Muscle layer of colon (tissue), 2 donors: ENCODE measurements around the gene CETN1.

Source experiments
- H3K27ac ChIP-seq: one replicate; pipeline ENCODE4 v1.7.0; 2013; ENCODE audit warnings: low read depth, mild to moderate bottlenecking, low read length, moderate library complexity
- H3K27me3 ChIP-seq, 2 donors: one replicate each; pipeline ENCODE4 v1.7.0; 2013; ENCODE audit warnings: low read length in 2 of 2, mild to moderate bottlenecking in 2 of 2; ENCODE audit not compliant: insufficient read depth in 2 of 2, control insufficient read depth in 1 of 2
- H3K36me3 ChIP-seq: one replicate; pipeline ENCODE4 v1.7.0; 2013; ENCODE audit warnings: mild to moderate bottlenecking, low read length; ENCODE audit not compliant: insufficient read depth
- H3K4me1 ChIP-seq: one replicate; pipeline ENCODE4 v1.7.0; 2013; ENCODE audit warnings: mild to moderate bottlenecking, low read length; ENCODE audit not compliant: insufficient read depth
- H3K4me3 ChIP-seq, 2 donors: one replicate each; pipeline ENCODE4 v1.7.0; 2013; ENCODE audit warnings: low read length in 2 of 2, low read depth in 1 of 2, mild to moderate bottlenecking in 1 of 2, moderate library complexity in 1 of 2
- H3K9ac ChIP-seq: one replicate; pipeline ENCODE4 v1.7.0; 2013; ENCODE audit warnings: low read length
- H3K9me3 ChIP-seq: one replicate; pipeline ENCODE4 v1.7.0; 2013; ENCODE audit warnings: mild to moderate bottlenecking, low read length
- donor health status: abdominal sarcoma.
- donor health status: Adenocarcinoma of cecum.

Gene CETN1

GRCh38 chr18:580154-580553 is at the start of gene CETN1:
TSS of gene CETN1 (plus strand) at chr18:580380. CDS start at chr18:580409, 29 bp downstream.
- Histone ChIP-seq H3K27ac (no peak within 1 kb of the TSS), H3K4me1 (peaks cover 20% of the 10 kb centered on the region), H3K27me3 (no peaks in the 10 kb centered on the region)

DNA sequence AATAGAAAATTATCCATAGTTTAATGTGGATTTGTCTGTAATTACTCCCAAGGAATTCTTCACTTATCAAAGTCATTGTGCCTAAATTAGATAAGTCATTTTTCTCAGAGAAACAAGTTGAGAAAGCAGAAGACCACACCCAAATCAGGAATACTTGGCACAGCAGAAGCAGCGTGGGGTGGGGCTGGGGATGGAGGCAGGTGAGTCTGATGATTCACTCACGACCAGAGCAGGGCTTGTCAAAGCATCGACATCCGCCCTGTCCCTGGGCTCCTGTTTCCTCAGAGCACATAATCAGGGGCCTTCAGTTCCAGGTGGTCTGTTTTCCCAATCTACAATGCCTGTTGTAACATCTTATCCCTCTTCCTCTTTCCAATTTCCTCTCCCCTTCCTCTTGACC is 48.2 kb upstream of the CETN1 start:
- Histone ChIP-seq H3K36me3 (no peaks in the 10 kb centered on the region), H3K27me3 (no peaks in the 10 kb centered on the region), H3K4me1 (no peaks in the 10 kb centered on the region), H3K9ac (no peak overlapping the region), H3K9me3 (no peaks in the 10 kb centered on the region), H3K4me3 (no peak overlapping the region), H3K27ac (no peak overlapping the region)

More at GRCh38 chr18:580154-580553, at the start of gene CETN1:
- Histone ChIP-seq H3K36me3 (no peaks in the 10 kb centered on the region), H3K9ac (no peak within 1 kb of the TSS), H3K4me3 (no peak within 1 kb of the TSS), H3K9me3 (no peaks in the 10 kb centered on the region)

DNA sequence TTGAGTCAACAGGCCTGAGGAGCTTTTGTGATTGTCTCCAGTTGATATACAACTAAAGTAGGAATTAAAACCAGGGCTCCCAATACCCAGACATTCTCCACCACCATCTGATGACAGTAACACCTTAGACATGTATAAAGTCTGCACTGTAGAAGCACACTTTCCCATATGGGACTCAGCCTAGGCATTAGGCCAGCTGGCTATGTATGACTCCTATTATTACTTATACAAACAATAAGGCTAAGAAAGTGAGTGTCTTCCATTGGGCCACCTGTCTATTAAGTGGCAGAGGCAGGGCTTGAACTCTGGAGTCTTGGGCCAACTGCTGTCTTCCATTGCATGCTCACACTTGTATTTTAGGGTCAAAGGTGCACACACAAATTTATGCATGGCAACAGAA is 47.5 kb upstream of the CETN1 start:
- Histone ChIP-seq H3K27me3 (no peaks in the 10 kb centered on the region), H3K9ac (no peak overlapping the region), H3K27ac (no peak overlapping the region), H3K4me3 (no peak overlapping the region), H3K9me3 (no peaks in the 10 kb centered on the region), H3K4me1 (no peaks in the 10 kb centered on the region), H3K36me3 (no peaks in the 10 kb centered on the region)

DNA sequence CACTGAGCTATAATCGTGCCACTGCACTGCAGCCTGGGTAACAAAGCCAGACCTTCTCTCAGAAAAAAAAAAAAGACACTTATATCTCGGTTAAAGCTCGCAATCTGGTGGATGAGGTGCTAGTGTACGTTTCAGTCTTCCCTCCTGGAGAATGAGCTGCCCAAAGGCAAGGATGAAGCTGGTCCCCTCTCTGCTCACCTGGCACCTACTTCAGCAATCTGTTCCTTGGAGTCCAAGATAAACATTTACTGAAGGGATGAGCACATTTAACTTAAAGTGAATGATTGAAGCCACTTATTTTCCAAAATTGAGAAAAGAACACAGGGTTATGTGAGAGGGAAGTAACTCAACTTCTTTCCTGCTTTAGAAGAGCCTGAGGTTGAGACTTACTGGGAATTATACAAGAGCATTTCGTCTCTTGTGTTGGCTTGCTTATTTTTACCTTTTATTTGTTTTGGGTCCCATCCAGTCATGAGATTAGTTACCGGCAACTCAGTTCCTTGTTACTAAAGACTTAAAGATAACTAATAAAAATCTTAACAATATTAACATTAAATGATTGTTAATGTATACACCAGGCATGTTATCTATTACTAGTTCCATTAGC is 46.1 kb upstream of the CETN1 start:
- Histone ChIP-seq H3K36me3 (no peaks in the 10 kb centered on the region), H3K4me1 (no peaks in the 10 kb centered on the region), H3K27ac (no peak overlapping the region), H3K9ac (no peak overlapping the region), H3K4me3 (no peak overlapping the region), H3K27me3 (no peaks in the 10 kb centered on the region), H3K9me3 (no peaks in the 10 kb centered on the region)

DNA sequence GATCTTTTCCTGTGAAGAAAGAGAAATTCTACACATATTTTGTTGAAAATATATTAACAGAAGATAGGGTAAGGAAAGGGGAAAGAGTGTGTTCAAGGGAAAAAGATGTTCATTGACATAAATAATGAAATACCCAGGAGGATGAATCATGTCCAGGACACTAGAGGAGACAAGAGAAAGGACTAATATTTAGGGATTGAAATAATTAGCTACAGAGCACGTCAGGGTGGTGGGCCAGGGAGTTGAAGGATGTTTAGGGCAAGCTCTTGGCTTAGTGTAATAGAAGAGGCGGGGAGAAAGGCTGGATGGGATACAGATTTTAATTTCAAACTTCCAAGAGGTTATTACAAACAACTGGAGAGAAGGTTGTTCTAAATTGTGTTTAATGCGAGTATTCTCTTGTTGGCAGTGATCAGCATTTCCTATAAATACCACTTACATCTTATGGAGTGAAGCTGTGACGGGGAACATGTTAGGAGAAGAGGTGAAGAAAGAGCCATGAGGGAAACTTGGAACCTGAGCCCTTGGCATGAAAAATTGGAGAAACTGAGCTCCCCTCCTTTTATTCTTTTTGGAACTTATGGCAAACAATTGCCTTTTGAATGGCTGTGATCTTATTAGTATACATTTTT is 36.6 kb upstream of the CETN1 start:
- H3K9ac ChIP-seq: no peak overlapping the region
- no peak overlapping the region for H3K27ac ChIP-seq
- no peaks in the 10 kb centered on the region for H3K4me1 ChIP-seq
- no peaks in the 10 kb centered on the region for H3K27me3 ChIP-seq
- H3K4me3 ChIP-seq: no peak overlapping the region
- H3K36me3 ChIP-seq: no peaks in the 10 kb centered on the region
- no peaks in the 10 kb centered on the region for H3K9me3 ChIP-seq

GRCh38 chr18:549967-550366 is 30.2 kb upstream of the CETN1 start:
- H3K4me1 ChIP-seq: no peaks in the 10 kb centered on the region
- H3K9ac ChIP-seq: no peak overlapping the region
- no peaks in the 10 kb centered on the region for H3K9me3 ChIP-seq
- H3K27ac ChIP-seq: no peak overlapping the region
- no peaks in the 10 kb centered on the region for H3K27me3 ChIP-seq
- H3K4me3 ChIP-seq: no peak overlapping the region
- no peaks in the 10 kb centered on the region for H3K36me3 ChIP-seq

- Histone ChIP-seq H3K36me3 (no peaks in the 10 kb centered on the region), H3K27ac (no peak overlapping the region), H3K9ac (no peak overlapping the region), H3K9me3 (no peaks in the 10 kb centered on the region), H3K4me1 (no peaks in the 10 kb centered on the region), H3K27me3 (no peaks in the 10 kb centered on the region), H3K4me3 (no peak overlapping the region)
These were observed 28.6 kb upstream of the CETN1 start for GRCh38 chr18:551404-552061.

DNA sequence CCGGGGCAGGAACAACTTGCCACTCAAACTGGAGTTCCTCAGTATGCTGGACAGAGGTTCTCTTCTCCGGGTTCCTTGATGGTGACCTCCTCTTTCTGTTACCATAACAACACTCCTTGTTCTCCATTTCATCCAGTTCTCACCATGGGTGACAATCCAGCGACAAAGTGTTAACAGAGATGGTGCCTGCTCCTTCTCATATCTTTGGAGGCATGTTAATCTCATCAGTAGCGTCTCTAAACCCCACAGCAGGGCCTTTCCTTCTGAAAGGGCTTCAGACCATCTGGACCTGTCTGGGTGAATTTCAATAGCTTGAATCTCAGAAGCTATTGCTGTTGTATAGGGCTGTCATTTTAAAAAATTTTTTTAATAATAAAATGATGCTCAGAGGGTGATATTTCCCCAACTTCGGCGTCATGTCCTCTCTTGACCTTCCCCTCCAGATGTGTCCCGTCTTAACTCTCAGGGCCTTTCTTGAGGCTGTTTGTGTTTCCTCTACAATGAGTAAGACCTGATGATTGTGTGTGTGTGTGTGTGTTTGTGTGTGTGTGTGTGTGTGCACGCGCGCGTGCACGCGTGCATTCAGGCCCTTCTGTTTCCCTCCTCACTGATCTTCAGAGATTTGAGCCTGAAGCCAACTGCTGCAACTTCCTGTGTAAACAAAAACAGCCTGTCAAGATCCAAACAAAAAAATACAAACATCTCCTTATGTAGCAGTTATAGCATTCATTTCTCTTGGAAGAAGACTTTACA is 24.3 kb upstream of the CETN1 start:
- H3K9ac ChIP-seq: no peak overlapping the region
- no peaks in the 10 kb centered on the region for H3K27me3 ChIP-seq
- H3K4me3 ChIP-seq: no peak overlapping the region
- no peaks in the 10 kb centered on the region for H3K9me3 ChIP-seq
- no peak overlapping the region for H3K27ac ChIP-seq
- no peaks in the 10 kb centered on the region for H3K36me3 ChIP-seq
- no peaks in the 10 kb centered on the region for H3K4me1 ChIP-seq

DNA sequence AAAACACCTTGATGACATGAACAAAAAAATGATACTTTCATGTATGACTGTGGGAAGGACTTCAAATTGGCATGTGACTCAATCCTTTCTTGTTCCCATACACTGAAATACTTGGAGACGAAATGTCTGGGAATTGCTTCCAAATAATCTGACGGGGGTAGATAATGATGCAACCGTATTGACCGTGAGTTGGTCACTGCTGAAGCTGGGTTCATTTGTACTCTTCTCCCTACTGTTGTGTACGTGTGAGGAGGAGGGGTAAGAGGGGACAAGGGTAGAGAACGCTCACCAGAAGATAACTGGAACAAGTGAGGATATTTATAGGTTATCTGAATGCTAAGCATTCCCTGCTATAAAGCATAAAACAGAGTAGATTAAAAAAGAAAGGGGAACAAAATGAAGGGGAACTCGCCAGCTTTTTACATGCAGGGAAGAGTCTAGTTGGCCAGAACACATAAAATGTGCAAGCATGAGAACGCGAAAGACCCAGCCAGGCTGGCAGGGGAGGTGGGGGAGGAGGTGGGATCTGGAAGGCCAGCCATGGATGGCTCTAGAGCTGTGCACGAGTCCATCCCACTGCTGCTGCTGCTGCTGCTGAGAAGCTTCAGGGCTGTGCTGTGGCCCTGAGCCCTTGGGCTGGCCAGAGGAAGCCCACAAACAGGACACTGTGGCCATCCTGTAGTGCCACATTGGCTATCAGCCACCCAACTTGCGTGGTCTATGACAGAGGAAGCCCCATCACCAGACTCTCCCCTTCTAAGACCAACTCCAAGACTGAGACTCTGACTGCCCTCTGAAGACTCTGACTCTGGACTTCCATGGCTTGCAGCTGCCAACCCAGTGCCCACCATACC is 15.2 kb upstream of the CETN1 start:
- no peak overlapping the region for H3K4me3 ChIP-seq
- no peaks in the 10 kb centered on the region for H3K9me3 ChIP-seq
- no peaks in the 10 kb centered on the region for H3K27me3 ChIP-seq
- no peak overlapping the region for H3K27ac ChIP-seq
- H3K9ac ChIP-seq: no peak overlapping the region
- H3K4me1 ChIP-seq: peaks cover 3% of the 10 kb centered on the region
- no peaks in the 10 kb centered on the region for H3K36me3 ChIP-seq

- Histone ChIP-seq H3K36me3 (no peaks in the 10 kb centered on the region), H3K9ac (no peak overlapping the region), H3K27me3 (no peaks in the 10 kb centered on the region), H3K4me1 (peaks cover 3% of the 10 kb centered on the region), H3K9me3 (no peaks in the 10 kb centered on the region), H3K27ac (no peak overlapping the region), H3K4me3 (no peak overlapping the region)
These were observed 14.6 kb upstream of the CETN1 start for GRCh38 chr18:565562-566061.

- H3K4me3 ChIP-seq: no peak overlapping the region
- H3K4me1 ChIP-seq: peaks cover 3% of the 10 kb centered on the region
- H3K36me3 ChIP-seq: no peaks in the 10 kb centered on the region
- H3K27ac ChIP-seq: no peak overlapping the region
- no peaks in the 10 kb centered on the region for H3K9me3 ChIP-seq
- H3K9ac ChIP-seq: no peak overlapping the region
- H3K27me3 ChIP-seq: no peaks in the 10 kb centered on the region
These were observed 13.1 kb upstream of the CETN1 start for GRCh38 chr18:567122-567521.
